ENCODE measurements around the gene SCAP.
"Not testable (repeated sequence)": the region's sequence is repeated elsewhere in the genome, so short reads cannot be mapped to it uniquely, and the experiment has no call there.

Gene SCAP

DNA sequence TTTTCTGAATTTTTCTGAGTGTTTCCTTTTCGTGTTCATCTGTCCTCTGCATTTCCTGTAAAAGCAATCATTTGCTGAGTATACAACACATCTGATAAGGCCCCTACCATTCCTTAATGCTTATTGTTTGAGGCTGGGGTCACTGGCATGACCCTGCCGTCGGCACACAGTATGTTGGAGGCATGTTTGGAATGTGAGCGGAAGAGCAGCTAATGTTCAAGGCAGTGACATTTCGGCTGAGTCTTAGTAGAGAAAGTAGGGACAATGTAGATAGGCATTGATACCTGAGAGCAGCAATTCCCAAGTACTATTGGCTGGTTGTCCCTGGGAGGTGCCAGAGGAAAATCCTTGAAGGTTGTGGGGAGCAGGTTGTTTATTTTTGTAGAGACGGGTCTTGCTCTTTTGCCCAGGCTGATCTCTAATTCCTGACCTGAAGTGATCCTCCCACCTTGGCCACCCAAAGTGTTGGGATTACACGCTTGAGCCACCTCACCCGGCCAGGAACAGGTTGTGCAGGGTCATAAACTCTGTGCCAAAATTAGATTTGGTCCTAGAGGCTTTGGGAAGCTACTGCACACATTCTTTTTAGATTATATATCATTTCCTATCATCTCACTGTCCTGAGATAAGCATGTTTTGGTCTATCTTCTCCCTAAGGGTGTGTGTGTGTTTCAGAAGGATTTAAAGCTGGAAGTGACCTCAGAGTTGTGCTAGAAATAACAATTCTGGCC is 81.4 kb downstream of the SCAP start:
- DNase-seq (ENCODE audit: low read depth): peak; percentile 49

DNA sequence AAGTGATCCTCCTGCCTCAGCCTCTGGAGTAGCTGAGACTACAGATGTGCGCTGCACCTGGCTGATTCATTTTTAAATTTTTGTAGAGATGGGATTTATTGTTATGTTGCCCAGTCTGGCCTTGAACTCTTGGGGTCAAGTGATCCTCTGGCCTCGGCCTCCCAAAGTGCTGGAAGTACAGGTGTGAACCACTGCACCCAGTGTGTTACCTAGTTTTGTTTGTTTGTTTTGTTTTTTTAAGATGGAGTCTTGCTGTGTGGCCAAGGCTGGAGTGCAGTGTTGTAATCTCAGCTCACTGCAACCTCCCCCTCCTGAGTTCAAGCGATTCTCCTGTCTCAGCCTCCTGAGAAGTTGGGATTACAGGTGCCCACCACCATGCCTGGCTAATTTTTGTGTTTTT is 82.8 kb downstream of the SCAP start:
- no peak for DNase-seq (ENCODE audit: low read depth)

DNA sequence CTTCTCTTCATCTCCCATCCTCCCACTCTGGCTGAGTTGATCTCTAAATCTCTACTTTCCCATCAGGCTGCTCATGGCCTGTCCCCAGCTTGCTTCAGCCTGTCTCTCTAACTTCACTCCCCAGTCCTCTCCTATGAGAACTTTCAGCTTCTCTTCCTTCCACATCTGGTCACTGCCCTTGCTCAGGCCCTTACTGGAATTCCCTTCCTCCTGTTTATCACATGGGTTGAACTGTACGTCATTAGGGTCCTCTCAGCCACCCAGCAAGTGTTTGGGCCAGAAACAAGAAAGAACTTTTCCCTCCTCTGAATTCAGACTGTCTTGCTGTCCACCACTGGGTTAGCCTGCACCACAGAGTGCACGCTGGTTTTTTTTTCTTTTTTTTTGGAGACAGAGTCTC is 89.9 kb downstream of the SCAP start:
- DNase-seq (ENCODE audit: low read depth): no peak

DNA sequence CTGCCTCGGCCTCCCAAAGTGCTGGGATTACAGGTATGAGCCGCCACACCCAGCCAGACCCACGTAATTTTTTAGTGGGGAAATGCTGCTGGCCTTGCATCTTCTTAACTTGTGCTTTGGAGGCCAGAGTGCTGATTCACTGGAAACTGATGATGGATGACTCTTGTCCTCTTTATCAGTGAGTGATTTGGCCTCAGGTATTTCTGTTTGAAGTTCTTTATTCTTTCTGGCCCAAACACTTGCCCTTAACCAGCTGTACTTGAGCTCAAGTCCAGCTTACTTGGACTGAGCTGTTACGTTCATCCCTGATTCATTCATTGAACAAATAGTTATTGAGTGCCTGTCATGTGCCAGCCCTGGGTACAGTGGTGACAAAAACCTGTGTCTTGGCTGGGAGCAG is 90.7 kb downstream of the SCAP start:
- no peak for DNase-seq (ENCODE audit: low read depth)

DNA sequence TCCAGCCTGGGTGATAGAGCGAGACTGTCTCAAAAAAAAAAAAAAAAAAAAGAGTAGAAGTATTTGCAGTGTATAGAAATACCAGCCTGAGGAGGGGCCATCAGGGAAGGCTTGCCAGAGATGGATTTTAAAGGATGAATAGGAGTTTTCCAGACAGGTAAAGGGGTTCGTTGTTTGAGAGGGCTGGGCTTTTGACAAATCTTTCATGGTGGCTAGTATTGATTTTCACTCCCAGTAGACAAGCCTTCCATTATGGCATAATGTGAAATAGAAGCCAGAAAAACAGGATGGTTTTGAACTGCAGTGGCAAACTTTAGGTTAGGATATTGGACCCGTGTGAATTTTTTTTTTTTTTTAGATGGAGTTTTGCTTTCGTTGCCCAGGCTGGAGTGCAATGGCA is 91.3 kb downstream of the SCAP start:
- no peak for DNase-seq (ENCODE audit: low read depth)

DNA sequence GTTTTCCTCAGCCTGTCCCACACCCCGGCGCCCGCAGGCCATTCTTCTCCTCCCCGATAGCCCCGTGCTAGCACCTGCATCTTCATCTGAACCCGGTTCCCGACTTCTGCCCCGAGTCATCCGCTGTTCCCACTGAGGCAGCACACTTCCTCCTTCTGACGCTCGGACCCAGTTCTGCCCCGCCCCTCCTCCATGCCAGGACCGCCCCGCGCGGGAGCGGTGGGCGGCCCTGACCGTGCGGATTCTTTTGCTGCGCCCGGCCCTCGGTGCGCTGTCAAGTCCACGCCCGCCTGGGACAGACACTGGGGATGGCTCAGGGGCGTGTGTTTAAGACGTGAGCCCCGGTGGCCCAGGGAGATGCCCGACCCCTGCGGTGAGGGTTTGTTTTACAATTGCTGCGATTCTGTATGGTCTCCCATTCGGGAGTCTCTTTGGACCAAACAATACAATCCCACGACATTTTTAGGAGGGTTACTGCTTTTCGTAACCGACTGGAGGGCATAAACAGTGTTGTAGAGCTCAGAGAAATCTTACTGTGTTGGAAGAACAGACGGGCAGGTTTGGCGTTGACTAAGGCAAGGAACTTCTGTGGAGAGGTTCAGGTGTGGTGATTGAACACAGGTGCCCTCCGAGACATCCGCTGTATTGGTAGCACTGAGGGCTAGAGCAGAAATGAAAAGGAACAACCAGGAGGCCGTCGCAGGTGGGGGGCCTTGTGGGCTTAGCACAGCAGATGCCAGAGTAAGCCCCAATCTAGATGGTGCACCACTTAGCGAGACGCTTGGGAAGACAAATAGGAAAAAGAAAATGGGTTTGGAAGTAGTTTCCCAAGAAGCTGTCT is 94.2 kb downstream of the SCAP start:
- DNase-seq (ENCODE audit: low read depth): peak; percentile 68

DNA sequence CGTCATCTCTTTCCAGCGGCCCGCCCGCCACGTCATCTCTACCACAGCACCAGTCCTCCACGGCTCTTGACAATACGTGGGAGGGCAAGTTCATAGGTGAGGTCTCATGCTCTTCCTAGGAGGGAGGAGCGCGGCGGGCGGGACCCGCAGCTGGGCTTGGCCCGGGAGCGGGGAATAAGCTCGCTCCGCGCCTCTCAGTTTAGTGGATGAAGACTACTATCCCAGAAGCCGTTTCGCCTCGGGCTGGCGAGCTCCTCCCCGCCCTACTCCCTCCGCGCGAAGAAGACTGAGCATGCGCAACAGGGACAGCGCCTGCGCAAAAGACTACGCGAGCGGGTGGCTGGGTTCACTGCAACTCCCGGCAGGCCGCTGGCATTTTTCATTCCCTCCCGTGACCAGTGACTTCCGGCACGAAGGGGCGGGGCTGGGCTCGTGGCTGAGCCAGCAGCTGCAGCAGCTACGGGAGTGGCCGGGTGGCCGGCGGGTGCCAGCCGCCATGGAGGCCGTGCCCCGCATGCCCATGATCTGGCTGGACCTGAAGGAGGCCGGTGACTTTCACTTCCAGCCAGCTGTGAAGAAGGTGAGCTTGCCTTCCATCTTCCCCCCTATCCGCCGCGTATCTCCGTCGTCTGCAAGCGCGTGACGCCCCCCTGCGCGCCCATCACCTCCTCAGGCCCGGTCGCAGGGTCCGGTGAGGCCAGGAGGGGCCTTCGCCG is 95.0 kb downstream of the SCAP start, which contains the start of gene PTPN23:
TSS of gene PTPN23 (plus strand) at position 421 of the 716 bp plus-strand sequence. CDS start at position 497, 76 bp downstream.
- DNase-seq (ENCODE audit: low read depth): peak; percentile 97

DNA sequence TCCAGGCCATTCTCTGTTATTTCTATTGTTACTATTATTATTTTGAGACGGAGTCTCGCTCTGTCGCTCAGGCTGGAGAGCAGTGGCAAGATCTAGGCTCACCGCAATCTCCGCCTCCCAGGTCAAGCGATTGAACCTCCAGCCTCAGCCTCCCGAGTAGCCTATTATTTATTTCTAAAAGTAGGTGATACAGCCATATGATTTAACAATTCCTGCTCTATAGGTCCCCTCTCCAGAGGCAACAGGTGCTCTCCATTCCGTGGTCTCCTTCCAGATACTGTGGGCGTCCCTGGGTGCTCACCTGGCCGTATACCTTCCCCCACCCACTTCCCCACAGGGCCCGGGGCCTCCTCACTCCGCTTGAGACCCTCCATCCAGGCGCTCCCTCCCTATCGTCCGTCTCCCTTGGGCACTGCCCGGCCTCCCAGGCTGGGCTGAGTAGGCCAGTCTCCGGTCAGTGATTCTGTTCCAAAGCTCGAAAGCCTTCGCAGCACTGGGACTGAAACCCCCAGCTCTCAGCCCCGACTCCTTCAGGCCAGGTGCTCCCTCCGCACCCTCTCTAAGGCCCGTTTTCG is 95.6 kb downstream of the SCAP start:
- no peak for DNase-seq (ENCODE audit: low read depth)

DNA sequence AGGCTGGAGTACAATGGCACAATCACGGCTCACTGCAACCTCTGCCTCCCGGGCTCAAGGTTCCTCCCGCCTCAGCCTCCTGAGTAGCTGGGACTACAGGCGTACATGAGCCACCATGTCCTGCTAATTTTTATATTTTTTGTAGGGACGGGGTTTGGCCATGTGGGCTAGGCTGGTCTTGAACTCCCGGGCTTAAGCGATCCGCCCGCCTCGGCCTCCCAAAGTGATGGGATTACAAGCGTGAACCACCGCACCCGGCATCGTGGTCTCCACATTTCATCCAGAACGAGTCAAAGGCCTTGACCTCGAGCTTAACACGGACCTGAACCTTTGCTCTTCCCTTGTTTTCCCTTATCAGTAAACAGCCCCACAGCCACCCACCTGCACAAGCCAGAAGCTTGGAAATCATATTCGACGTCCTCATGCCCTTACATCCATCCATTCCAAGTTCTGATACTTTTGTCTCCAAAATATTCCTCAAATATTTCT is 96.3 kb downstream of the SCAP start:
- no peak for DNase-seq (ENCODE audit: low read depth)

DNA sequence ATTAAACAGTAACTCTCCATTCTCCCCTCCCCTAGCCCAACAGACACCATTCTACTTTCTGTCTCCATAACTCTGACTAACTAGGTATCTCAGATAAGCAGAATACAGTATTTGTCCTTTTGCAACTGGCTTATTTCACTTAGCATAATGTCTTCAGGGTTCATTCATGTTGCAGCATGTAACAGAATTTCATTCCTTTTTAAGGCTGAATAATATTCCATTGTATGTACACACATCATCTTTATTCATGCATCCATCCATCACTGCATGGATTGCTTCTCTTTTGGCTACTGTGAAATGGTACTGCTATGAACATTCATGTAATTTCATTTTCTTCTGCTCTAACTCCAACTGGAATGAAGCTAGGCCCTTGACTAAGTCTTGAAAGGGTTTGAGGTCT is 96.9 kb downstream of the SCAP start:
- no peak for DNase-seq (ENCODE audit: low read depth)

DNA sequence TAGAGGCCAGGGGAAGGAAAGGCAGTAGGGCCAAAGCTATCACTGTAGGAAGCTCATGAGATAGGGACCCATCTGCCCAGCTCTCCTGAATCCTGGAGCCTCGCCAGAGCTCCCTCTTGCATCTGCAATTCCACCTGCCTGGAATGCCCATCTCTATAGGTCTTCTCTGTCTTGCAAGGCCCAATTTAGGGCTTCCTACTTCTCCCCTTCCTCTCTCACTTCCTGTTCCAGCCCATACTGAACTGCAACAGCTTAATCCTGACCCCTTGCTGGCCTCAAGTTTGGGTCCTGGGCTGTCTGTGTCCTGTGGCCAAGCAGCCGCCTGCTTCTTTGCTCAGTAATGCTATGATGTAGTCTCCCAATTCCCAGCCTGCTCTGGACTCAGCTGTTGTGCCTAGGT is 98.6 kb downstream of the SCAP start:
- no peak for DNase-seq (ENCODE audit: low read depth)

DNA sequence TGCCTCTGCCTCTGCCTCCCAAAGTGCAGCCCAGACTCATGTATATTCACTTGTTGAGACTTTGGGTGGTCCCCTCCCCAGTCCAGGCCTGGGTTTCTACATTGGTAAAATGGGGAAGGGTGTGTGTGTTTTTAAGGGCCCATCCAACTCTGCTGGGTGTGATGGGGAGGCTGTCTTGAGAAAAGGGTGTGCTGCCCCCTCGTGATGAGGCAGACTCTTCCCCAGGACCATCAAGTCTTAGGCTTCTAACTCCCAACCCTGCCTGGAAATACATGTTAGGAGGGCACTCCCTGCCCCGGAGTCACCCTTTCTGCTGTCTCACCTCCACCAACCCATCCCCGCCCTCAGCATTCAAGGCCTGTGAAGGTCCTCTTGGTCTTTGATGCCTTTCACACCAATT is 99.3 kb downstream of the SCAP start:
- DNase-seq (ENCODE audit: low read depth): no peak

DNA sequence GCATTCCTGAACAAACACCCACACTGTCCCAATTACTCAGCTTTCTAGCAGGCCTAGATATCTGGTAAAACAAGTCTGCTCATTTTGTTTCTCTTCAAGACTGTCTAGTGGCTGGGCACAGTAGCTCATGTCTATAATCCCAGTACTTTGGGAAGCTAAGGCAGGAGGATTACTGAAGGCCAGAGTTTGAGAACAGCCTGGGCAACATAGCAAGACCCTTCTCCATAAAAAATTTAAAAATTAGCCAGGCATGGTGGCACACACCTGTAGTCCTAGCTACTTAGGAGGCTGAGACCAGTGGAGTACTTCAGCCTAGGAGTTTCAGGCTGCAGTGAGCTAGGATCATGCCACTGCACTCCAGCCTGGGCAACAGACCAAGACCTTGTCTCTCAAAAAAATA is 101.2 kb downstream of the SCAP start:
- no peak for DNase-seq (ENCODE audit: low read depth)

DNA sequence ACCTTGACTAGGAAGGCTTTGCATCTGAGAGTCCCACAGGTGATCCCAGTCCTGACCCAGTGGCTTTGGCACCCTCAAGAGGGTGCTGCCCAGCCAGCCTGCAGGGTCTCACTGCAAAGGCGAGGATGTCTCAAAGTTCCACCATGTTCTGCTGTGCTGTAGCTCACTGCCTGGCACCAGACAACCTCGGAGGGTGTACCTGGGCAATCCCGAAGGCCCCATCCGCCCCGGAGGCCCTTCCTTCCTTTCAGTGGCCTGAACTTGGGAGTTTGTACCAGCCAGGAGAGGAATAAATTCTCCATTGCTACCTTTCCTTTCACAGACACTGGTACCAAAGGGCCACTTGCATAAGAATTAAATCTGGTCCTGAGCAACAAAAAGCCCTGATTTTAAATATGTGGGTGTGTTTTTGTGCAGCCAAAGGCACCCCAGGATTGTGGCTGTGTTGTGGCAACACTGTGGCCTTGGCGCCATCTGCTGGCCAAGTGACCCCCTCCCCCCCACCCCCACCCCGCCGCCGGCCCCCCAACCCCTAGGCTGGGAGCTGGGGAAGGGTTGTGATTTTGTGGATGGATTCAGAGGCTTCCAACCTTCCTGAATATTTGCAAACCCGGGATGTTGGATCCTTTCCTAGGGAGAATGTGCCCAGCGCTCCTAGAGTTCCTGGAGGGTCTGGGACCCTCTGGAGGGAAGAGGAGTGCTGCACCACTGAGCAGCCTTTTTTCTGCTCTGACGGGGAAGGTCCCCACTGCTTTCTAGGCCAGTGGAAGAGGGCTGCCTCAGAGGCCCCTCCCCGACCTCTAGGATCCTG is 104.6 kb downstream of the SCAP start:
- no peak for DNase-seq (ENCODE audit: low read depth)

DNA sequence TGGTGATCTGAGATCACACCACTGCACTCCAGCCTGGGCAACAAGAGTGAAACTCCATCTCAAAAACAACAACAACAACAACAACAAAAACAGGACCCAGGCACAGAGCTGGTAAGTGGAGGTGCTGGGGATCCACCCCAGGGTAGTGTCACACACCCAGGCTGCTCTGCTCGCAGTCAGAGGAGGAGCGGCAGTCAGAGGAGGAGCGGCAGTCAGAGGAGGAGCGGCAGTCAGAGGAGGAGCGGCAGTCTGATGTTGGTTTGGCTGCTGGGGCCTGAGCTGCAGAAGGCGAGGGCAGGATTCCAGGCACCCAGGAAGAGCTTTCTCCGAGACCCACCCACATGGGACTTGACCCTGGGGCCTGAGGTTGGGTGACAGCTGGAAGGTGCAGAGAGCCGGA is 105.7 kb downstream of the SCAP start:
- not testable (repeated sequence) for DNase-seq (ENCODE audit: low read depth)

DNA sequence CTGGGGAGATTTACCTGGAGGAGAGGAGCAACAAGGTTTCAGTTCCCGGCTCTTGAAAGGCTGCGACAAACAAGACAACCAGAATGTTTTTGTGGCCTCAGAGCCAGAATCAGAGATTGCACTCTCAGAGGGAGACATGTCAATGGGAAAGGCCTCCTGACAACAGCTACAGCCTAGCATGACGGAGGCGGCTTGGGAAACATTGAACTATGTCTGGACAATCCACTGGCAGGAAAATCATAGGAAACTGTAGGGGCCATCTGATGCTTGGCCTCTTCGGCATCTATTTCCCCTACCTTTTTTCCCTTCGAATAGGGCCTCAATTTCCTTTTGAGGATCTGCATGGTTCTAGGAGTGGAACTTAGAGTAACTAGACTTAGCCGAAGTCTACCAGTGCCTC is 108.1 kb downstream of the SCAP start:
- no peak for DNase-seq (ENCODE audit: low read depth)

DNA sequence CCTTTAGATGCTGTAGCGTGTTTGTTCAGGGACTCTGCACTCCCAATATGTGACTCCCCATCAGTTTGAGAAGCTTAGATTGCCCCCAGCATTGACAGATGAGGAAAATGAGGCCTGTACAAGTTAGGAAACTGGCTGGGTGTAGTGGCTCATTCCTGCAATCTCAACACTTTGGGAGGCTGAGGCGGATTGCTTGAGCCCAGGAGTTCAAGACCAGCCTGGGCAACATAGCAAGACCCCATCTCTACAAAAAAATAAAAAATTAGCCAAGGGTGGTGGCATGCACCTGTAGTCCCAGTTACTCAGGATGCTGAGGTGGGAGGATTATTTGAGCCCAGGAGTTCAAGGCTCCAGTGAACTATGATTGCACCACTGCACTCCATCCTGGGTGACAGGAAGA is 108.9 kb downstream of the SCAP start:
- DNase-seq (ENCODE audit: low read depth): no peak

DNA sequence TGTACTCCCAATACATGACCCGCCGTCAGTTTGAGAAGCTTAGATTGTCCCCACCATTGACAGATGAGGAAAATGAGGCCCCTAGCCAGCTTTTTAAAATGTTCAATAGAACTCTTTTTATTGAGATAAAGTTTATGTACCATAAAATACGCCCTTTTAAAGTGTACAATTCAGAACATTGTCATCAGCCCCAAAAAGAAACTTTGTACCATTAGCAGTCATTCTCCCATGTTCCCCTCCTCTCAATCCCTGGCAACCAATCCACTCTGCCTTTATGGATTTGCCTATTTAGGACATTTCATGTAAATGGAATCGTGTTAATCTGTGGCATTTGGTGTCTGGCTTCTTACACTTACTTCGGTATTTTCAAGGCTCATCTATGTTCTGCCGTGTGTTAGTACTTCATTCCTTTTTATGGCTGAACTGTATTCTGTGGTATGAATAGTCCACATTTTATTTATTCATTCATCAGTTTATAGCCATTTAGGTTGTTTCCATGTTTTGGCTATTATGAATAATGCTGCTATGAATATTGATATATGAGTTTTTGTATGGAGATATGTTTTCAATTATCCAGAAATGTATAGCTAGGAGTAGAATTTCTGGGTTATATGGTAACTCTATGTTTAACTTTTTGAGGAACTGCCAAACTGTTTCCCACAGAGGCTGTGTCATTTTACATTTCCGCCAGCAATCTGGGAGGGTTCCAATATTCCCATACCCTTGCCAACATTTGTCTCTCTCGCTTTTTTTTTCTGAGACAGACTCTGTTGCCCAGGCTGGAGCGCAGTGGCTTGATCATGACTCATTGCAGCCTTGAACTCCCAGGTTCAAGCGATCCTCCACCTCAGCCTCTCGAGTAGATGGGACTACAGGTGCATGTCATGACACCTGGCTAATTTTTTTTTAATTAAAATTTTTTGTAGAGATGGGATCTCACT is 110.3 kb downstream of the SCAP start:
- peak; percentile 39 for DNase-seq (ENCODE audit: low read depth)
